HepG2 (cell line): ENCODE measurements around the gene OGFOD3. TPM values are rescaled to one million over a fixed set of nuclear protein-coding genes. Genes with fewer than 3 reads are reported as not detected.
A peak's percentile ranks its signal among the peaks of the same experiment; 100 is the strongest.

ENCODE experiments used
- CENPX ChIP-seq: sonication (generic); formaldehyde crosslinking; IDR thresholded peaks from 2 replicates; pipeline ENCODE4 v1.9.0; 2021; ENCODE audit warnings: mild to moderate bottlenecking, missing genetic modification reagents, moderate library complexity
- DPF2 ChIP-seq: sonication (generic); formaldehyde crosslinking; IDR thresholded peaks from 2 replicates; pipeline ENCODE4 v1.4.0; 2020; ENCODE audit warnings: mild to moderate bottlenecking, low read depth, missing genetic modification reagents, borderline replicate concordance
- ESRRA ChIP-seq: sonication (generic); formaldehyde crosslinking; IDR thresholded peaks from 2 replicates; pipeline ENCODE4 v1.5.1; 2020; ENCODE audit warnings: mild to moderate bottlenecking, low read depth, missing genetic modification reagents
- FOXK2 ChIP-seq: fragments of 450-650 bp; IDR thresholded peaks from 2 replicates; pipeline ENCODE4 v1.6.1; 2016
- FUBP1 ChIP-seq: sonication (generic); formaldehyde crosslinking; IDR thresholded peaks from 2 replicates; pipeline ENCODE4 v1.5.1; 2020; ENCODE audit warnings: missing genetic modification reagents, mild to moderate bottlenecking, borderline replicate concordance
- GRHL1 ChIP-seq: sonication (generic); formaldehyde crosslinking; conservative IDR thresholded peaks from 2 replicates; pipeline ENCODE4 v1.8.0; 2022; ENCODE audit warnings: missing genetic modification reagents
- HDAC1 ChIP-seq: sonication (generic); formaldehyde crosslinking; IDR thresholded peaks from 2 replicates; pipeline ENCODE4 v1.5.1; 2020; ENCODE audit warnings: mild to moderate bottlenecking, missing genetic modification reagents
- HDAC6 ChIP-seq: fragments of 200-600 bp; sonication (generic); IDR thresholded peaks from 2 replicates; pipeline ENCODE4 v1.7.0; 2017; ENCODE audit warnings: mild to moderate bottlenecking, antibody characterized with exemption, low read length, low read depth
- MATR3 ChIP-seq: sonication (generic); formaldehyde crosslinking; IDR thresholded peaks from 2 replicates; pipeline ENCODE4 v1.4.0; 2020; ENCODE audit warnings: missing genetic modification reagents
- MBNL3 ChIP-seq: fragments of 250-450 bp; sonication (Bioruptor Pico); conservative IDR thresholded peaks from 2 replicates; pipeline ENCODE4 v1.8.0; 2022; ENCODE audit warnings: mild to moderate bottlenecking, inconsistent platforms
- MIER3 ChIP-seq: IDR thresholded peaks from 2 replicates; pipeline ENCODE4 v1.6.1; 2016; ENCODE audit warnings: missing compliant biosample characterization, borderline replicate concordance
- MTA3 ChIP-seq: sonication (generic); formaldehyde crosslinking; IDR thresholded peaks from 2 replicates; pipeline ENCODE4 v1.4.0; 2020; ENCODE audit warnings: missing genetic modification reagents
- PHF21A ChIP-seq: sonication (generic); formaldehyde crosslinking; IDR thresholded peaks from 2 replicates; pipeline ENCODE4 v1.5.0; 2020; ENCODE audit warnings: mild to moderate bottlenecking, missing genetic modification reagents
- PITX1 ChIP-seq: sonication (generic); formaldehyde crosslinking; IDR thresholded peaks from 2 replicates; pipeline ENCODE4 v1.5.1; 2020; ENCODE audit warnings: mild to moderate bottlenecking, missing genetic modification reagents
- RBM39 ChIP-seq: fragments of 200-400 bp; formaldehyde crosslinking; IDR thresholded peaks from one replicate; pipeline ENCODE4 v1.6.1; 2018; ENCODE audit warnings: antibody characterized with exemption, mild to moderate bottlenecking, low read depth, low read length; ENCODE audit not compliant: poor library complexity, severe bottlenecking
- SMAD3 ChIP-seq: sonication (generic); formaldehyde crosslinking; IDR thresholded peaks from 2 replicates; pipeline ENCODE4 v1.4.0; 2020; ENCODE audit warnings: missing genetic modification reagents
- TEAD2 ChIP-seq: sonication (generic); formaldehyde crosslinking; IDR thresholded peaks from 2 replicates; pipeline ENCODE4 v1.9.0; 2021; ENCODE audit warnings: missing genetic modification reagents
- TOE1 ChIP-seq: sonication (generic); formaldehyde crosslinking; IDR thresholded peaks from 2 replicates; pipeline ENCODE4 v1.4.0; 2020; ENCODE audit warnings: mild to moderate bottlenecking, missing genetic modification reagents
- ZBTB37 ChIP-seq: sonication (generic); formaldehyde crosslinking; IDR thresholded peaks from 2 replicates; pipeline ENCODE4 v1.4.0; 2020; ENCODE audit warnings: mild to moderate bottlenecking, missing genetic modification reagents
- ZFP82 ChIP-seq: sonication (generic); formaldehyde crosslinking; IDR thresholded peaks from 2 replicates; pipeline ENCODE4 v1.5.1; 2020; ENCODE audit warnings: mild to moderate bottlenecking, missing genetic modification reagents, borderline replicate concordance
- ZFYVE20 ChIP-seq: sonication (generic); formaldehyde crosslinking; IDR thresholded peaks from 2 replicates; pipeline ENCODE4 v1.8.0; 2023; ENCODE audit warnings: low read depth, mild to moderate bottlenecking, moderate library complexity, missing genetic modification reagents, borderline replicate concordance
- ZNF12 ChIP-seq: sonication (generic); formaldehyde crosslinking; IDR thresholded peaks from 2 replicates; pipeline ENCODE4 v1.5.0; 2020; ENCODE audit warnings: missing genetic modification reagents
- ZNF607 ChIP-seq: sonication (generic); formaldehyde crosslinking; IDR thresholded peaks from 2 replicates; pipeline ENCODE4 v1.5.1; 2020; ENCODE audit warnings: missing genetic modification reagents, mild to moderate bottlenecking, borderline replicate concordance
- ZNF781 ChIP-seq: sonication (generic); formaldehyde crosslinking; IDR thresholded peaks from 2 replicates; pipeline ENCODE4 v1.5.1; 2020; ENCODE audit warnings: borderline replicate concordance, mild to moderate bottlenecking, missing genetic modification reagents; ENCODE audit errors: not compliant biosample characterization
- polyA plus RNA-seq, 8 experiments: library from polyadenylated mRNA; depleted of rRNA in 3 of 8; stranded (reverse) in 7 of 8; unstranded in 1 of 8; fragments of >200 nt; fragmentation: Illumina TruSeq in 4 of 8; extraction: Trizol in 4 of 8; gene quantifications; 2 replicates each; pipeline versions ENCODE4 v1.2.1 to v1.2.3, GENCODE V29; 2011 to 2016; ENCODE audit warnings: low read depth in 4 of 8, missing spikeins in 1 of 8, mixed read lengths in 1 of 8; ENCODE audit not compliant: insufficient read depth in 1 of 8
- total RNA-seq, 5 experiments: library from RNA; depleted of rRNA; stranded (reverse); fragments of >200 nt; fragmentation: Illumina TruSeq; extraction: Trizol; gene quantifications; 2 replicates each; pipeline ENCODE4 v1.2.3, GENCODE V29; 2016; ENCODE audit warnings: low read depth in 1 of 5

Gene OGFOD3
- total and polyA plus RNA-seq, 2 of the 13 experiments (the other 11 are each of a cell fraction or from before 2014, with no cell fraction given): 40.0 to 42.1 TPM

- peak; percentile 74 for TF ChIP-seq RBM39
- TF ChIP-seq ZFP82 (CRISPR knock-in tag): no peak
- TF ChIP-seq HDAC6: no peak
- no peak for TF ChIP-seq TEAD2 (CRISPR knock-in tag)
- TF ChIP-seq FUBP1 (CRISPR knock-in tag): no peak
- TF ChIP-seq PHF21A (CRISPR knock-in tag): peak; percentile 66
- peak; percentile 79; the same call in 1 of the 2 replicates for TF ChIP-seq ESRRA (CRISPR knock-in tag)
- no peak for TF ChIP-seq FOXK2
- peak; percentile 72 for TF ChIP-seq HDAC1 (CRISPR knock-in tag)
- no peak for TF ChIP-seq ZNF607 (CRISPR knock-in tag)
- TF ChIP-seq MTA3 (CRISPR knock-in tag): no peak
- peak; percentile 27; the same call in 1 of the 2 replicates for TF ChIP-seq ZFYVE20 (CRISPR knock-in tag)
- no peak for TF ChIP-seq CENPX
- TF ChIP-seq MATR3 (CRISPR knock-in tag): no peak
- no peak for TF ChIP-seq DPF2 (CRISPR knock-in tag)
- no peak for TF ChIP-seq SMAD3
- TF ChIP-seq MIER3 (CRISPR knock-in tag): no peak; the same call in 1 of the 2 replicates
- TF ChIP-seq ZNF781: no peak
- TF ChIP-seq MBNL3: no peak
- TF ChIP-seq ZNF12 (CRISPR knock-in tag): peak; percentile 50; the same call in 1 of the 2 replicates
- no peak for TF ChIP-seq GRHL1 (CRISPR knock-in tag)
- no peak for TF ChIP-seq PITX1
- TF ChIP-seq TOE1 (CRISPR knock-in tag): no peak
- TF ChIP-seq ZBTB37 (CRISPR knock-in tag): no peak
Measured at GRCh38 chr17:82384730-82385481, 33.5 kb downstream of the OGFOD3 start (continued).
